Thyroid gland (tissue), 4 donors: Measurements from ENCODE around the gene RGS9.

Experiments used
- CTCF ChIP-seq, 6 experiments: fragments of 200-600 bp in 3 of 6; fragments of 450-650 bp in 3 of 6; sonication (generic) in 3 of 6; IDR thresholded peaks; one replicate each; pipeline ENCODE4 v1.5.1; 2016 to 2019; ENCODE audit warnings: antibody characterized with exemption in 6 of 6, mild to moderate bottlenecking in 2 of 6, inconsistent platforms in 1 of 6, moderate library complexity in 1 of 6
- POLR2A ChIP-seq, 2 donors: fragments of 450-650 bp; IDR thresholded peaks; one replicate each; pipeline ENCODE4 v1.6.1; 2017; ENCODE audit warnings: antibody characterized with exemption in 2 of 2, mild to moderate bottlenecking in 2 of 2, moderate library complexity in 1 of 2

DNA sequence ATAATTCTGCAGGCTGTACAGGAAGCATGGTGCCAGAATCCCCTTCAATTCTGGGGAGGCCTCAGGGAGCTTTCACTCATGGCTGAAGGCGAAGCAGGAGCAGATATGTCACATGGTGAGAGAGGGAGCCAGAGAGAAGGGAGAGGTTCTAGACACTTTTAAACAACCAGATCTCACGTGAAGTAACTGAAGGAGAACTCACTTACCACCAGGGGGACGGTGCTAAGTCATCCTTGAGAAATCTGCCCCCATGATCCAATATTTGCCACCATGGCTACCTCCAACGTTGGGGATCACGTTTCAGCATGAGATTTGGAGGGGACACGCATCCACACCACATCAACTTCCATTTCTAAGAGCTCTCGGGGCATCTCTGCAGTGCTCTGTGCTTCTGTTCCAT lies 43.2 kb upstream of the RGS9 start:
- no peak for TF ChIP-seq CTCF (IDR thresholded peaks at IDR 0.05)
- no peak for TF ChIP-seq POLR2A (IDR thresholded peaks at IDR 0.05)
